IMR-90 (cell line): ENCODE results near the gene ASMTL.

Source experiments
- BHLHE40 ChIP-seq: fragments of 150-350 bp; IDR thresholded peaks from 2 replicates; pipeline ENCODE4 v1.6.1; 2016; ENCODE audit warnings: mild to moderate bottlenecking, low read depth, low read length
- MAZ ChIP-seq: IDR thresholded peaks from 2 replicates; pipeline ENCODE4 v1.6.1; 2012; ENCODE audit warnings: low read depth, mild to moderate bottlenecking, low read length, improper control_type of control experiment, moderate library complexity, borderline replicate concordance
- POLR2A ChIP-seq: IDR thresholded peaks from 2 replicates; pipeline ENCODE4 v1.6.1; 2012; ENCODE audit warnings: mild to moderate bottlenecking, low read depth, low read length
- TF ChIP-seq, protein P1 (sequence below): conservative IDR thresholded peaks from 2 replicates; pipeline ENCODE4 v1.5.1; 2012; ENCODE audit warnings: mild to moderate bottlenecking, low read depth, low read length, improper control_type of control experiment
- TF ChIP-seq, protein P2 (sequence below): fragments of 150-350 bp; IDR thresholded peaks from 2 replicates; pipeline ENCODE4 v1.6.1; 2017; ENCODE audit warnings: mild to moderate bottlenecking, antibody characterized with exemption, low read length, low read depth

DNA sequence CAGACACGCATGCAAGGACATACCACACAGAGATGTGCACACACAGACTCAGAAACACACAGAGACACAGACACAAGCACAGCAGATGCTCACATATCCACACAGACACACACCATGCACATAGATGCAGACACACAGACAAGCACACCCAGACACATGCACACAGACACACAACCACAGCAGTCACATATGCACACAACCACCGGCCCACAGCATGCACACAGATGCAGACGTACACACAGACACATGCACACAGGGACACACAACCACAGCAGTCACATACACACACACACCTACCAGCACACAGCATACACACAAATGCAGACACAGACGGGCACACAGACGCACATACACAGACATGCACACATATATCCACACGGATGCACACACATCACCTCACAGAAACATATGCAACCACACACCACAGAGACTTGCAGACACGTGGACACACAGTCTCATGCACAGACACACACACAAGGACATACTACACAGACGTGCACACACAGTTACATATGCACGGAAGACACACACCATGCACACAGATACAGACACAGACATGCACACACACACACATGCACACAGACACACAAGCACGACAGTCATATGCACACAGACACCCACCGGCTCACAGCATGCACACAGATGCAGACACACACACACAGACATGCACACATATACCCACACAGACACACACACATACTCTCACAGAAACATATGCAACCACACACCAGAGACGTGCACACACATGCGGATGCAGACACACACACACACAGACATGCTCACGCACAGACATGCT, 35.5 kb downstream of the ASMTL start:
- TF ChIP-seq MAZ = no peak
- no peak for TF ChIP-seq POLR2A
- TF ChIP-seq, protein P1, sequence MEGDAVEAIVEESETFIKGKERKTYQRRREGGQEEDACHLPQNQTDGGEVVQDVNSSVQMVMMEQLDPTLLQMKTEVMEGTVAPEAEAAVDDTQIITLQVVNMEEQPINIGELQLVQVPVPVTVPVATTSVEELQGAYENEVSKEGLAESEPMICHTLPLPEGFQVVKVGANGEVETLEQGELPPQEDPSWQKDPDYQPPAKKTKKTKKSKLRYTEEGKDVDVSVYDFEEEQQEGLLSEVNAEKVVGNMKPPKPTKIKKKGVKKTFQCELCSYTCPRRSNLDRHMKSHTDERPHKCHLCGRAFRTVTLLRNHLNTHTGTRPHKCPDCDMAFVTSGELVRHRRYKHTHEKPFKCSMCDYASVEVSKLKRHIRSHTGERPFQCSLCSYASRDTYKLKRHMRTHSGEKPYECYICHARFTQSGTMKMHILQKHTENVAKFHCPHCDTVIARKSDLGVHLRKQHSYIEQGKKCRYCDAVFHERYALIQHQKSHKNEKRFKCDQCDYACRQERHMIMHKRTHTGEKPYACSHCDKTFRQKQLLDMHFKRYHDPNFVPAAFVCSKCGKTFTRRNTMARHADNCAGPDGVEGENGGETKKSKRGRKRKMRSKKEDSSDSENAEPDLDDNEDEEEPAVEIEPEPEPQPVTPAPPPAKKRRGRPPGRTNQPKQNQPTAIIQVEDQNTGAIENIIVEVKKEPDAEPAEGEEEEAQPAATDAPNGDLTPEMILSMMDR = no peak
- TF ChIP-seq BHLHE40 = no peak
- TF ChIP-seq, protein P2, sequence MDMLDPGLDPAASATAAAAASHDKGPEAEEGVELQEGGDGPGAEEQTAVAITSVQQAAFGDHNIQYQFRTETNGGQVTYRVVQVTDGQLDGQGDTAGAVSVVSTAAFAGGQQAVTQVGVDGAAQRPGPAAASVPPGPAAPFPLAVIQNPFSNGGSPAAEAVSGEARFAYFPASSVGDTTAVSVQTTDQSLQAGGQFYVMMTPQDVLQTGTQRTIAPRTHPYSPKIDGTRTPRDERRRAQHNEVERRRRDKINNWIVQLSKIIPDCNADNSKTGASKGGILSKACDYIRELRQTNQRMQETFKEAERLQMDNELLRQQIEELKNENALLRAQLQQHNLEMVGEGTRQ = no peak
